ENCODE results near the gene ETV3.

Gene ETV3

GRCh38 chr1:157113106-157113505, 25.1 kb downstream of the ETV3 start:
- DNase-seq (ENCODE audit: low spot score) = no peak
- H3K27ac ChIP-seq = no peak overlapping the region
- no peak for TF ChIP-seq CTCF (conservative IDR thresholded peaks at IDR 0.05; ENCODE audit: low read depth)
- CTCF ChIA-PET = interaction anchor here (0.6 kb wide), 1 partner anchor 476 kb away, joined by 3 read pairs; no protein-coding TSS in a partner anchor
- POLR2A ChIA-PET (ENCODE audit: low non-redundant PET) = no interaction called here

DNA sequence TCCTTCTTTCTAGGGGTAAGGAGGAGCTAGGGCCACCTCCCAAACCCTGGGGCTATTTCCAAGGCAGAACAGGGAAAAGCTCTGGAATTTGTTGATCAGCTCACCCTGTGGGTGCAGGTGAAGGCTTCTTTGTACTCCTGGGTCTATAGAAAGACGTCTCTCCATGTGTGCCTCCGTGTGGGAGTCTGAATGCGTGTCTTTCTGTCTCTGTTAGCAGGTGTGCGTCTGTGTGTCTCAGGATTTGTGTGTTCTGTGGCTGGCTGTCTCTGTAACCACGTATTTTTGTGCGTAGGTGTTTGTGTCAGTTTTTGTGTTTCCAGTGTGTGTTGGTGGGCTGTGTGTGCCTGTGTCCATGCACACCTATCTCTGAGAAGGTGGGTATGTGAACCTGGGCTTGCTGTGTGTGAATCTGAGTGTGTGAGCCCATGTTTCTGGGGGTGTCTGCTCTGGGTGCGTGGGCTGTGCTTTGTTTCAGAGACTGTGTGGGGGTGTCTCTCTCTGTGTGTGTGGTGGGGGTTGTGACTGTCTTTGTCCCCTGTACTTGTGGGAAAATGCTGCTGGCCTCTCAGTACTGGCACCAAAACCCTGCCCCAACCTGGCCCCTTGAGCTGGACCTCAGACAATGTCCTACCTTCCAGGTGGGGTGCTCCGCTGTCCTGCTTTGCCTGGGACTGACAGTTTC, 25.9 kb downstream of the ETV3 start:
- no peak overlapping the region for H3K27ac ChIP-seq
- TF ChIP-seq CTCF (conservative IDR thresholded peaks at IDR 0.05; ENCODE audit: low read depth) = no peak
- DNase-seq (ENCODE audit: low spot score) = no peak
- ChIA-PET CTCF (no interaction called here), POLR2A (ENCODE audit: low non-redundant PET) (no interaction called here)

DNA sequence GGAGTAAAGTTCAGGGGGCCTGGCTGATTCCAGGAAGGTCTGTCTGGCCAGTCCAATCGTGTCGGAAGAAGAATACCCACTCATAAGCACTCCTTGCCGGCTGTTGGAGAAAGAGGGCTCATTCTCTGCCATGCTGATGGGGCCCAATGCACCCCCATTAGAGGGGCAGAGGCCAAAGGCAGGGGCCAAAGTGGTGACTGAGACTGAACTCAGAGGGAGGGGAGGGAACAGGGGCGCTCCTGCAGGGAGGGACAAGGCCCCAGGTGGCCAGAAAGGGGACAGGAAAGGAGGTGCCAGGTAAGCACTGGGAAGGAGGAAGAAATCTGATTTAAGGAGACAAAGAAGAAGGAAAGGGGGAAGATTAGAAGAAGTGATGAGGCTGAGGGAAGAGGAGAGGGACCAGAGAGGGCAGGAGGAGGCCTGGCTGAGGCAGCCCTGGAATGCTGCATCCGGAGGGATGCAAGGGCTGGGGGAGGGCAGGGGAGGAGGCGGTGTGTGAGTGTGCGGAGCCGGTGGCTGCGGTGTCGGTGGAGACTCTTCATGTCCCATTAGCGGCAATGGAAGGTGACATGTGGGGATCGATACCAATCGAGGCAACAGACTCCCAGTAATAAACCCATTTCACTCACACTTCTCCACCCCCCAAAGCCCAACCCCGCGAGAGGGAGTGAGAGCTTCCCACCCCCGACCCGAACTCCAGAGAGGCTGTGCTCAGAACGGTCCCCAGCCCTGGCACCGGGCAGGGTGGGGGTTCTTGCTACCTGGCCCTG, 26.6 kb downstream of the ETV3 start:
- TF ChIP-seq CTCF (conservative IDR thresholded peaks at IDR 0.05; ENCODE audit: low read depth) = no peak
- CTCF ChIA-PET = no interaction called here
- POLR2A ChIA-PET (ENCODE audit: low non-redundant PET) = no interaction called here
- no peak for DNase-seq (ENCODE audit: low spot score)
- H3K27ac ChIP-seq = no peak overlapping the region

DNA sequence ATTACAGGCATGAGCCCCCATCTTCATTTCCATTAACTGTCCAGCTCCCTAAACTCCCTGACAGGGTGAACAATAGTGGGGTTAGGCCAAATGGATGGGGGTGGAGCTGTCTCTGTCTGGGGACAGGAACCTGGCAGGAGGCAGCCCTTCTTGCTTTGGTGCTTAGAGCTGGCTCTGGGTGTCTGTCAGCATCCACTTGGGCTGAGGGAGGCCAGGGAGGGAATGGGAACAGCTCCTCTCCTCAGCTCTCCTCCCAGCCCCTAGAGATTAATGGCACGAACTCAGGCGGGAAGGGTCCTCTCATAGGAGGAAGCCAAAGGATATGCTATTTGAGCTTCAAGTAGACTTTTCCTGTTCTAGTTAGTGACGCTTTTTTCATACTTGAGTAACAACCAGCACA, 27.5 kb downstream of the ETV3 start:
- ChIA-PET CTCF (interaction anchor here (0.9 kb wide), 1 partner anchor 46 kb away, joined by 3 read pairs; no protein-coding TSS in a partner anchor), POLR2A (ENCODE audit: low non-redundant PET) (no interaction called here)

GRCh38 chr1:157110003-157110402, 28.2 kb downstream of the ETV3 start:
- no peak for DNase-seq (ENCODE audit: low spot score)
- ChIA-PET CTCF (interaction anchor here (0.9 kb wide), 1 partner anchor 46 kb away, joined by 3 read pairs; no protein-coding TSS in a partner anchor), POLR2A (ENCODE audit: low non-redundant PET) (no interaction called here)
- no peak overlapping the region for H3K27ac ChIP-seq
- no peak for TF ChIP-seq CTCF (conservative IDR thresholded peaks at IDR 0.05; ENCODE audit: low read depth)

More for the DNA sequence above, 27.5 kb downstream of the ETV3 start:
- DNase-seq (ENCODE audit: low spot score) = no peak
- no peak for TF ChIP-seq CTCF (conservative IDR thresholded peaks at IDR 0.05; ENCODE audit: low read depth)
- no peak overlapping the region for H3K27ac ChIP-seq

GRCh38 chr1:157108448-157108847, 29.7 kb downstream of the ETV3 start:
- ChIA-PET POLR2A (ENCODE audit: low non-redundant PET) (no interaction called here), CTCF (no interaction called here)
- no peak for DNase-seq (ENCODE audit: low spot score)
- TF ChIP-seq CTCF (conservative IDR thresholded peaks at IDR 0.05; ENCODE audit: low read depth) = no peak
- no peak overlapping the region for H3K27ac ChIP-seq
